Thyroid gland (tissue), 4 donors: Measurements from ENCODE around the gene NR1D2. TPM values are rescaled to one million over a fixed set of nuclear protein-coding genes. Genes with fewer than 3 reads are reported as not detected.
"Not testable (repeated sequence)": the region's sequence is repeated elsewhere in the genome, so short reads cannot be mapped to it uniquely, and the experiment has no call there.

Experiments
- DNase-seq, 2 donors: peaks; one replicate each; pipeline ENCODE4 v3.0.0-alpha.2; 2019
- H3K27ac ChIP-seq, 3 donors: fragments of 200-600 bp; sonication (generic); 1 replicate in 2 of 3; 2 replicates in 1 of 3; pipeline ENCODE4 v1.5.1; 2016 to 2019; ENCODE audit warnings: mild to moderate bottlenecking in 1 of 3, moderate library complexity in 1 of 3
- H3K27me3 ChIP-seq: fragments of 200-600 bp; sonication (generic); one replicate; pipeline ENCODE4 v1.5.1; 2019
- H3K36me3 ChIP-seq, 2 donors: fragments of 200-600 bp; sonication (generic); one replicate each; pipeline ENCODE4 v1.5.1; 2016 to 2019
- H3K4me1 ChIP-seq, 2 donors: fragments of 200-600 bp; sonication (generic); one replicate each; pipeline ENCODE4 v1.5.1; 2017 to 2019
- H3K4me3 ChIP-seq, 3 donors: fragments of 200-600 bp; sonication (generic); replicated peaks in 1 of 3; 1 replicate in 2 of 3; 2 replicates in 1 of 3; pipeline ENCODE4 v1.5.1; 2016; ENCODE audit warnings: mild to moderate bottlenecking in 1 of 3
- H3K9me3 ChIP-seq: fragments of 200-600 bp; sonication (generic); one replicate; pipeline ENCODE4 v1.5.1; 2017
- CTCF ChIP-seq, 6 experiments: fragments of 200-600 bp in 3 of 6; fragments of 450-650 bp in 3 of 6; sonication (generic) in 3 of 6; IDR thresholded peaks; one replicate each; pipeline ENCODE4 v1.5.1; 2016 to 2019; ENCODE audit warnings: antibody characterized with exemption in 6 of 6, mild to moderate bottlenecking in 2 of 6, inconsistent platforms in 1 of 6, moderate library complexity in 1 of 6
- POLR2A ChIP-seq, 2 donors: fragments of 450-650 bp; IDR thresholded peaks; one replicate each; pipeline ENCODE4 v1.6.1; 2017; ENCODE audit warnings: antibody characterized with exemption in 2 of 2, mild to moderate bottlenecking in 2 of 2, moderate library complexity in 1 of 2
- WGBS, 2 donors: methylation state at CpG; one replicate each; pipeline ENCODE4 v1.1.5; 2017; 5-methylcytosine and 5-hydroxymethylcytosine counted together
- intact Hi-C: fragments of 100-400 bp; cut with DNase I; formaldehyde crosslinking; loops from one replicate; pipeline ENCODE4 v1.15.1; 2023
- total RNA-seq, 4 donors: library from RNA; depleted of rRNA; stranded (reverse); fragments of >200 nt; gene quantifications; one replicate each; pipeline ENCODE4 v1.2.3, GENCODE V29; 2016

The NR1D2 gene
- total RNA-seq, 4 donors from 2014 or later = 44.2 to 108 (median 68.1) TPM

GRCh38 chr3:24018784-24019570 lies 73.9 kb downstream of the NR1D2 start:
- H3K36me3 ChIP-seq = no peaks in the 10 kb centered on the region
- H3K27ac ChIP-seq = peak overlapping the region; percentile 27 to 84 (median 32)
- no peaks in the 10 kb centered on the region for H3K9me3 ChIP-seq
- peak in 1 of 6 experiments; percentile 20 for TF ChIP-seq CTCF (IDR thresholded peaks at IDR 0.05)
- TF ChIP-seq POLR2A (IDR thresholded peaks at IDR 0.05) = peak in 1 of 2 donors; percentile 37
- H3K4me1 ChIP-seq = peaks cover 0 to 9% of the 10 kb centered on the region in 2 donors
- intact Hi-C loops = no loop called here
- 73 to 76% methylated on average over 18 to 22 of the region's 26 CpGs for WGBS, 2 donors
- no peak overlapping the region for H3K4me3 ChIP-seq
- no peaks in the 10 kb centered on the region for H3K27me3 ChIP-seq
- DNase-seq = peak; percentile 87

- intact Hi-C loops = no loop called here
- Histone ChIP-seq H3K27me3 (no peaks in the 10 kb centered on the region), H3K4me1 (peaks cover 0 to 9% of the 10 kb centered on the region in 2 donors), H3K4me3 (no peak overlapping the region), H3K9me3 (no peaks in the 10 kb centered on the region), H3K27ac (peak overlapping the region in 2 of 3 donors; percentile 32 to 84), H3K36me3 (no peaks in the 10 kb centered on the region)
- TF ChIP-seq POLR2A (IDR thresholded peaks at IDR 0.05) (no peak), CTCF (IDR thresholded peaks at IDR 0.05) (no peak)
- WGBS, 2 donors = 70 to 74% methylated on average over 4 of the region's 4 CpGs
- DNase-seq = no peak
Observed at GRCh38 chr3:24019585-24019984, 74.5 kb downstream of the NR1D2 start.

DNA sequence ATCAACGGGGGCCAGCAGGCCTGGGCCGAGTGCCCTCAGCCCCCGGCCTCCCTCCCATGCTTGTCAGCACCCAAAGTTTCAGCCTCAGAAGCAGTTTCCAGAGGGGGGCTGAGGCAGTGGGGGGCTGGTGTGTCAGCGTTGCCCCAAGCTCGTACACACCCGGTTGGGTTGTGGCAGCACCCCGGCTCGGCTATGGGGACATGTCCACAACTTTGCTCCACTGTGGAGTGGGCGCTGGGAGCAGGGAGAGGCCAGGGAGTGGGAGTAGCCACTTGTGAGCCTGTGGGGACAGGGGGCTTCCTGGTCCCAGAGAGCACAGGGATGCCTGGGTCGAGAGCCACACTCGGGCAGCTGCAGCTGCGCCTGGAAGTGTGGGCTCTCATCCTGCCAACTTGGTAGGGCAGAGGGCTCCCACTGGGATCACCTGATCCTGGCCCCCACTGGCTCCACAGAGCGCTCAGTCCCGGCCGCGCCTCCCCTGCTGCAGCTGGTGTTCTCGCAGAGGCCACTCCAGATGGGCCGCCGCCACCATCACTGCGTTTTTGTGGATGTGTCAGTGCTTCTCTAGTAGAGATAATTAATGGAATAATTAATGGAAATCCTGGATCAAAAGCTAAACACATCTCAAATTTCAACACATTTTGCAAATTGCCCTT lies 75.1 kb downstream of the NR1D2 start:
- no peak overlapping the region for H3K4me3 ChIP-seq
- no peaks in the 10 kb centered on the region for H3K9me3 ChIP-seq
- H3K36me3 ChIP-seq = no peaks in the 10 kb centered on the region
- H3K27me3 ChIP-seq = no peaks in the 10 kb centered on the region
- DNase-seq = peak in 1 of 2 donors; percentile 2
- H3K27ac ChIP-seq = peak overlapping the region in 1 of 3 donors; percentile 84
- intact Hi-C loops = no loop called here
- peaks cover 0 to 9% of the 10 kb centered on the region in 2 donors for H3K4me1 ChIP-seq
- 94 to 95% methylated on average over 14 to 17 of the region's 20 CpGs for WGBS, 2 donors
- TF ChIP-seq POLR2A (IDR thresholded peaks at IDR 0.05) (no peak), CTCF (IDR thresholded peaks at IDR 0.05) (no peak)

DNA sequence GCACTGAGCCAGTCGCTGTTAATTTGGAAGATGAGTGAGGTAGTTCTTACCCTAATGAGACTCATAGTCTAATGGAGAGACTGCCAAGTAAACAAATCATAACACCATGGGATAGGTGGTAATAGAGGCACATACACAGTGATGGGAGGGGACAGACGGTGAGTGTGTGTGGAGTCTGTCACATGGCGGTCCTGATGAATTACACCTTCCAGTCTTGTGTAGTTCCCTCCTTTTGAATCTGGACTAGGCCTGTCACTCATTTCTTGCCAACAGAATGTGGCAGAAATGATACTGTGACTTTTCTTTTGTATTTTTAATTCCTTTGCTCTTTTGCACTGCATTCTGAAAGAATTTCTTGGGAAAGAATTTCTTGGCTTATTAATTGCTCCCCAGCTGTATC lies 78.1 kb downstream of the NR1D2 start:
- no peaks in the 10 kb centered on the region for H3K36me3 ChIP-seq
- H3K9me3 ChIP-seq = no peaks in the 10 kb centered on the region
- H3K27ac ChIP-seq = no peak overlapping the region
- H3K27me3 ChIP-seq = no peaks in the 10 kb centered on the region
- TF ChIP-seq CTCF (IDR thresholded peaks at IDR 0.05) (no peak), POLR2A (IDR thresholded peaks at IDR 0.05) (no peak)
- no peak overlapping the region for H3K4me3 ChIP-seq
- DNase-seq = no peak
- H3K4me1 ChIP-seq = no peaks in the 10 kb centered on the region
- intact Hi-C loops = no loop called here
- 91 to 96% methylated on average over 3 of the region's 3 CpGs for WGBS, 2 donors

- no peaks in the 10 kb centered on the region for H3K27me3 ChIP-seq
- intact Hi-C loops = no loop called here
- no peaks in the 10 kb centered on the region for H3K9me3 ChIP-seq
- peaks cover 12 to 15% of the 10 kb centered on the region in 2 donors for H3K4me1 ChIP-seq
- TF ChIP-seq POLR2A (IDR thresholded peaks at IDR 0.05) (no peak), CTCF (IDR thresholded peaks at IDR 0.05) (no peak)
- no peak overlapping the region for H3K27ac ChIP-seq
- 94 to 98% methylated on average over 3 of the region's 3 CpGs for WGBS, 2 donors
- DNase-seq = no peak
- no peaks in the 10 kb centered on the region for H3K36me3 ChIP-seq
- no peak overlapping the region for H3K4me3 ChIP-seq
Observed at GRCh38 chr3:24025805-24026204, 80.7 kb downstream of the NR1D2 start.

DNA sequence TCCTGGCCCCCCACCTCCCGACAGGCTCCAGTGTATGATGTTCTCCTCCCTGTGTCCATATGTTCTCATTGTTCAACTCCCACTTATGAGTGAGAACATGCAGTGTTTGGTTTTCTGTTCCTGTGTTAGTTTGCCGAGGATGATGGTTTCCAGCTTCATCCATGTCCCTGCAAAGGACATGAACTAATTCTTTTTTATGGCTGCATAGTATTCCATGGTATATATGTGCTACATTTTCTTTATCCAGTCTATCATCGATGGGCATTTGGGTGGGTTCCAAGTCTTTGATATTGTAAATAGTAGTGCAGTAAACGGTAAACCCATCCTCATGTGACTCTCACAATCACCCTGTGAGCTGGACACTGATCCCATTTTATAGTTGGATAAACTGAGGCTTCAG lies 81.6 kb downstream of the NR1D2 start:
- peaks cover 12 to 15% of the 10 kb centered on the region in 2 donors for H3K4me1 ChIP-seq
- 93 to 97% methylated on average over 4 of the region's 4 CpGs for WGBS, 2 donors
- H3K27ac ChIP-seq, DNase-seq, H3K4me3 ChIP-seq, H3K27me3 ChIP-seq, H3K9me3 ChIP-seq, intact Hi-C loops, H3K36me3 ChIP-seq: not testable (repeated sequence)
